HG02642 (cell line): Measurements from ENCODE around the gene SBF2.
"Not testable (repeated sequence)": the region's sequence is repeated elsewhere in the genome, so short reads cannot be mapped to it uniquely, and the experiment has no call there.

Source experiments
- ATAC-seq: cut with Tn5 transposase; IDR thresholded peaks from one replicate; pipeline ENCODE4 v1.9.1; 2021; ENCODE audit warnings: mild to moderate bottlenecking; ENCODE audit not compliant: unreplicated experiment, poor library complexity

The SBF2 gene

GRCh38 chr11:10125522-10126133 is 168.4 kb downstream of the SBF2 start:
- no peak for ATAC-seq

GRCh38 chr11:10122326-10123197 is 171.5 kb downstream of the SBF2 start:
- ATAC-seq, result no peak

- no peak for ATAC-seq
Measured at GRCh38 chr11:10118865-10119264, 175.2 kb downstream of the SBF2 start.

- ATAC-seq, result no peak
Measured at GRCh38 chr11:10117709-10118351, 176.2 kb downstream of the SBF2 start.

- no peak for ATAC-seq
Measured at GRCh38 chr11:10116588-10116987, 177.4 kb downstream of the SBF2 start.

- no peak for ATAC-seq
Measured at GRCh38 chr11:10114593-10115404, 179.2 kb downstream of the SBF2 start.

- no peak for ATAC-seq
Measured at GRCh38 chr11:10113852-10114251, 180.2 kb downstream of the SBF2 start.

- ATAC-seq, result no peak
Measured at GRCh38 chr11:10109806-10110205, 184.2 kb downstream of the SBF2 start.

- ATAC-seq, result no peak
Measured at GRCh38 chr11:10108915-10109680, 184.9 kb downstream of the SBF2 start.

GRCh38 chr11:10107497-10107896 is 186.5 kb downstream of the SBF2 start:
- no peak for ATAC-seq

GRCh38 chr11:10097615-10098014 is 196.4 kb downstream of the SBF2 start:
- ATAC-seq, result no peak

- ATAC-seq, result no peak
Measured at GRCh38 chr11:10096987-10097386, 197.0 kb downstream of the SBF2 start.

GRCh38 chr11:10095412-10096208 is 198.4 kb downstream of the SBF2 start:
- no peak for ATAC-seq

GRCh38 chr11:10092426-10092825 is 201.6 kb downstream of the SBF2 start:
- ATAC-seq, result no peak

GRCh38 chr11:10091314-10092045 is 202.5 kb downstream of the SBF2 start:
- ATAC-seq, result no peak

GRCh38 chr11:10087923-10088225 is 206.1 kb downstream of the SBF2 start:
- ATAC-seq, result not testable (repeated sequence)

GRCh38 chr11:10087186-10087922 is 206.7 kb downstream of the SBF2 start:
- ATAC-seq, result no peak

GRCh38 chr11:10080138-10080537 is 213.9 kb downstream of the SBF2 start:
- ATAC-seq, result no peak
